ENCODE measurements around the gene FAR2. TPM values are rescaled to one million over a fixed set of nuclear protein-coding genes. Genes with fewer than 3 reads are reported as not detected.

FAR2 gene
- polyA plus RNA-seq, 1 donor (not counting 4 experiments of a cell fraction or from before 2014, with no cell fraction given), result 9.2 TPM

DNA sequence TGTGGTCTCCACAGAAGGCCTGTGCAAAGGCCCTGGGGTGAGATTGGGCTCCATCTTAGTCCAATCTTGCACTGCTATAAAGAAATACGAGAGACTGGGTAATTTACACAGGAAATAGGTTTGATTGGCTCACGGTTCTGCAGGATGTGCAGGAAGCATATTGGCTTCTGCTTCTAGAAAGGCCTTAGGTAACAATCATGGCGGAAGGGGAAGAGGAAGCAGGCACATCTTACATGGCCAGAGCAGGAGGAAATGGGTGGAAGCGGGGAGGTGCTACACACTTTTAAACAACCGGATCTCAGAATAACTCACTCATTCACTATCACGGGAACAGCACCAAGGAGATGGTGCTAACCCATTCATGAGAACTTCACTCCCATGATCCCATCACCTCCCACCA, 55.4 kb downstream of the FAR2 start:
- H3K27me3 ChIP-seq (ENCODE audit: control insufficient read depth, extremely low read depth, insufficient read depth, low read length), result no peaks in the 10 kb centered on the region
- H3K4me2 ChIP-seq (ENCODE audit: control insufficient read depth, extremely low read depth, insufficient read depth, low read depth, low read length), result no peak overlapping the region
- H3K79me2 ChIP-seq (ENCODE audit: control insufficient read depth, insufficient read depth, low read length), result no peaks in the 10 kb centered on the region
- no peak overlapping the region for H3K9ac ChIP-seq (ENCODE audit: control insufficient read depth, extremely low read depth, insufficient read depth, low read length)
- H3K27ac ChIP-seq (ENCODE audit: control insufficient read depth, insufficient read depth, low read length), result no peak overlapping the region
- FAIRE-seq (no peak), DNase-seq (ENCODE audit: low read depth, low spot score) (no peak)
- dilution Hi-C loops (cut with MboI; ENCODE audit: extremely low pct_ligation_motif_present, low sequenced_read_pairs), result no loop called here
- H3K4me3 ChIP-seq (ENCODE audit: control insufficient read depth in 2 of 3, extremely low read depth in 1 of 3, insufficient read depth in 2 of 3, low read depth in 1 of 3, low read length in 3 of 3), result no peak overlapping the region
- H4K20me1 ChIP-seq (ENCODE audit: control insufficient read depth, extremely low read depth, insufficient read depth, low read length), result no peaks in the 10 kb centered on the region
- H3K9me1 ChIP-seq (ENCODE audit: control insufficient read depth, extremely low read depth, insufficient read depth, low read length), result no peaks in the 10 kb centered on the region
- H2AFZ ChIP-seq (ENCODE audit: control insufficient read depth, low read length), result no peak overlapping the region
- TF ChIP-seq EZH2 (IDR thresholded peaks at IDR 0.05; ENCODE audit: low read length), result no peak
- TF ChIP-seq, protein P1, sequence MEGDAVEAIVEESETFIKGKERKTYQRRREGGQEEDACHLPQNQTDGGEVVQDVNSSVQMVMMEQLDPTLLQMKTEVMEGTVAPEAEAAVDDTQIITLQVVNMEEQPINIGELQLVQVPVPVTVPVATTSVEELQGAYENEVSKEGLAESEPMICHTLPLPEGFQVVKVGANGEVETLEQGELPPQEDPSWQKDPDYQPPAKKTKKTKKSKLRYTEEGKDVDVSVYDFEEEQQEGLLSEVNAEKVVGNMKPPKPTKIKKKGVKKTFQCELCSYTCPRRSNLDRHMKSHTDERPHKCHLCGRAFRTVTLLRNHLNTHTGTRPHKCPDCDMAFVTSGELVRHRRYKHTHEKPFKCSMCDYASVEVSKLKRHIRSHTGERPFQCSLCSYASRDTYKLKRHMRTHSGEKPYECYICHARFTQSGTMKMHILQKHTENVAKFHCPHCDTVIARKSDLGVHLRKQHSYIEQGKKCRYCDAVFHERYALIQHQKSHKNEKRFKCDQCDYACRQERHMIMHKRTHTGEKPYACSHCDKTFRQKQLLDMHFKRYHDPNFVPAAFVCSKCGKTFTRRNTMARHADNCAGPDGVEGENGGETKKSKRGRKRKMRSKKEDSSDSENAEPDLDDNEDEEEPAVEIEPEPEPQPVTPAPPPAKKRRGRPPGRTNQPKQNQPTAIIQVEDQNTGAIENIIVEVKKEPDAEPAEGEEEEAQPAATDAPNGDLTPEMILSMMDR (optimal IDR thresholded peaks at IDR 0.05 in 1 of 3, IDR thresholded peaks at IDR 0.05 in 1 of 3, conservative IDR thresholded peaks at IDR 0.05 in 1 of 3; ENCODE audit: extremely low read depth in 1 of 3, insufficient read depth in 2 of 3, low read length in 3 of 3), result no peak
- H3K36me3 ChIP-seq (ENCODE audit: control insufficient read depth in 2 of 2, extremely low read depth in 1 of 2, insufficient read depth in 2 of 2, low read length in 2 of 2), result no peaks in the 10 kb centered on the region
- no peaks in the 10 kb centered on the region for H3K9me3 ChIP-seq (ENCODE audit: control insufficient read depth, low read depth, low read length)
- no peaks in the 10 kb centered on the region for H3K4me1 ChIP-seq (ENCODE audit: control insufficient read depth, extremely low read depth, insufficient read depth, low read length)

DNA sequence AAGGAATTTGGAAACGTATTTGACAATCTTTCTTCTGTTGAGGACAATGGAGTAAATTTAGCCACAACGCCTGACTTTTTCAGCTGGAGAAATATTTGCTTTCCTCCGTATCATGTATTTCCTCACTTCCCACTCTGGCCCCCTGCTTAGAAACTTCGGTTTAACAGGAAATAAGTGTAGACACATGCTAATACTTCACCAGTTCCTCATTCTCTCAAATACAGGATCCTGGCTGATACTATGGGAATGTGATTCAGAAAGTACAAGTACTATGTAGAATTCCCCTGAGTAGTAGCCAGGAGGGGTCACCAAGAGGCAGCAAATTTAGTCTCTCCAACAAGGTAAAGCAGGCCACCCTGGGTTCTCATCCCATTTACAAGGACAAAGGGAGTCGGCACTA, 58.0 kb downstream of the FAR2 start:
- no peaks in the 10 kb centered on the region for H3K9me3 ChIP-seq (ENCODE audit: control insufficient read depth, low read depth, low read length)
- no peak for TF ChIP-seq EZH2 (IDR thresholded peaks at IDR 0.05; ENCODE audit: low read length)
- TF ChIP-seq, protein P1 (optimal IDR thresholded peaks at IDR 0.05 in 1 of 3, IDR thresholded peaks at IDR 0.05 in 1 of 3, conservative IDR thresholded peaks at IDR 0.05 in 1 of 3; ENCODE audit: extremely low read depth in 1 of 3, insufficient read depth in 2 of 3, low read length in 3 of 3), result no peak
- no peak for FAIRE-seq
- no peaks in the 10 kb centered on the region for H3K27me3 ChIP-seq (ENCODE audit: control insufficient read depth, extremely low read depth, insufficient read depth, low read length)
- H3K27ac ChIP-seq (ENCODE audit: control insufficient read depth, insufficient read depth, low read length), result no peak overlapping the region
- H3K79me2 ChIP-seq (ENCODE audit: control insufficient read depth, insufficient read depth, low read length), result no peaks in the 10 kb centered on the region
- no peak overlapping the region for H3K4me3 ChIP-seq (ENCODE audit: control insufficient read depth in 2 of 3, extremely low read depth in 1 of 3, insufficient read depth in 2 of 3, low read depth in 1 of 3, low read length in 3 of 3)
- H3K36me3 ChIP-seq (ENCODE audit: control insufficient read depth in 2 of 2, extremely low read depth in 1 of 2, insufficient read depth in 2 of 2, low read length in 2 of 2), result no peaks in the 10 kb centered on the region
- no peak for DNase-seq (ENCODE audit: low read depth, low spot score)
- no peak overlapping the region for H3K4me2 ChIP-seq (ENCODE audit: control insufficient read depth, extremely low read depth, insufficient read depth, low read depth, low read length)
- no peaks in the 10 kb centered on the region for H4K20me1 ChIP-seq (ENCODE audit: control insufficient read depth, extremely low read depth, insufficient read depth, low read length)
- H3K9me1 ChIP-seq (ENCODE audit: control insufficient read depth, extremely low read depth, insufficient read depth, low read length), result no peaks in the 10 kb centered on the region
- dilution Hi-C loops (cut with MboI; ENCODE audit: extremely low pct_ligation_motif_present, low sequenced_read_pairs), result no loop called here
- no peak overlapping the region for H2AFZ ChIP-seq (ENCODE audit: control insufficient read depth, low read length)
- H3K9ac ChIP-seq (ENCODE audit: control insufficient read depth, extremely low read depth, insufficient read depth, low read length), result no peak overlapping the region
- no peaks in the 10 kb centered on the region for H3K4me1 ChIP-seq (ENCODE audit: control insufficient read depth, extremely low read depth, insufficient read depth, low read length)

Measured in keratinocyte (primary cell).